HG02973 (cell line): ENCODE results near the gene PPP1R13B.

ENCODE experiments used
- ATAC-seq: cut with Tn5 transposase; IDR thresholded peaks from one replicate; pipeline ENCODE4 v1.9.1; 2021; ENCODE audit warnings: moderate library complexity; ENCODE audit not compliant: unreplicated experiment

PPP1R13B gene

GRCh38 chr14:103732868-103733620 lies 114.3 kb downstream of the PPP1R13B start:
- no peak for ATAC-seq

- ATAC-seq = no peak
Observed at GRCh38 chr14:103731916-103732867, 115.2 kb downstream of the PPP1R13B start.

GRCh38 chr14:103731481-103731880 lies 115.9 kb downstream of the PPP1R13B start:
- ATAC-seq = no peak

GRCh38 chr14:103730490-103731035 lies 116.8 kb downstream of the PPP1R13B start:
- no peak for ATAC-seq

- no peak for ATAC-seq
Observed at GRCh38 chr14:103729496-103730448, 117.6 kb downstream of the PPP1R13B start.

- ATAC-seq = no peak
Observed at GRCh38 chr14:103728721-103729120, 118.7 kb downstream of the PPP1R13B start.

GRCh38 chr14:103728141-103728540 lies 119.2 kb downstream of the PPP1R13B start:
- no peak for ATAC-seq

GRCh38 chr14:103727313-103727980 lies 119.9 kb downstream of the PPP1R13B start:
- ATAC-seq = no peak

- no peak for ATAC-seq
Observed at GRCh38 chr14:103726474-103726873, 120.9 kb downstream of the PPP1R13B start.

- no peak for ATAC-seq
Observed at GRCh38 chr14:103725739-103726395, 121.5 kb downstream of the PPP1R13B start.

GRCh38 chr14:103725001-103725682 lies 122.2 kb downstream of the PPP1R13B start:
- ATAC-seq = no peak

- no peak for ATAC-seq
Observed at GRCh38 chr14:103724116-103724515, 123.3 kb downstream of the PPP1R13B start.

GRCh38 chr14:103723748-103724081 lies 123.7 kb downstream of the PPP1R13B start:
- no peak for ATAC-seq

GRCh38 chr14:103721334-103722120 lies 125.8 kb downstream of the PPP1R13B start:
- ATAC-seq = no peak

- ATAC-seq = no peak
Observed at GRCh38 chr14:103719751-103720150, 127.6 kb downstream of the PPP1R13B start.

- no peak for ATAC-seq
Observed at GRCh38 chr14:103718572-103718971, 128.8 kb downstream of the PPP1R13B start.

GRCh38 chr14:103716899-103717411 lies 130.4 kb downstream of the PPP1R13B start:
- ATAC-seq = no peak
